T-helper 22 cell (primary cell): Measurements from ENCODE around the gene TMEM62.
"Not testable (repeated sequence)": the region's sequence is repeated elsewhere in the genome, so short reads cannot be mapped to it uniquely, and the experiment has no call there.

Experiments
- DNase-seq: peaks from one replicate; pipeline ENCODE4 v3.0.0-alpha.2; 2020; ENCODE audit warnings: low read depth

Gene TMEM62

DNA sequence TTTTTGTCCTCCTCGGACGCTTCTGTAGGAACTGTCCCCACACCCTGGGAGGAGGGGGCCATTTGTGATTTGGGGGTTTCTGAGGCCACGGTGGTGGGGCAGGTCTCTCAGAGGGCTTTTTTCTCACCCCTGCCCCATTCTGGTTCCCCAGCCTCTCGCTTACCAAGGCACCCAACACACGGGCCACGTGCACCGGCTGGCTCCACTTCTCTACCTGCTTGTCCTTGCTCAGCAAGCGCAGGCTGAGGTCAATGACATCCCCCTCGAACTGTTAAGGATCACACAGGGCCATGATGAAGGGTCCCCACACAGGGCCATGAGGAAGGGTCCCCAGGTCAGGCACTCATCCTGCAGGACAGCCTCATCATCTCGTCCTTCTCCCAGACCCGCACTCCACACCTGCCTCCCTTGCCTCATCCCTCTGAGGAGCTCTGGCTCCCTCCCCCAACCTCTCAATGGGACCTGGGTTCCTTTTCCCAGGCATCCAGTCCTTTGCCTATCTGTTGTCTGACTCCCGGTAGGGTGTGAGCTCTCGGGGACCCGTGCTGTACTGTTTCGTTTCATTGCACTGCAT, 76.9 kb downstream of the TMEM62 start:
- no peak for DNase-seq

DNA sequence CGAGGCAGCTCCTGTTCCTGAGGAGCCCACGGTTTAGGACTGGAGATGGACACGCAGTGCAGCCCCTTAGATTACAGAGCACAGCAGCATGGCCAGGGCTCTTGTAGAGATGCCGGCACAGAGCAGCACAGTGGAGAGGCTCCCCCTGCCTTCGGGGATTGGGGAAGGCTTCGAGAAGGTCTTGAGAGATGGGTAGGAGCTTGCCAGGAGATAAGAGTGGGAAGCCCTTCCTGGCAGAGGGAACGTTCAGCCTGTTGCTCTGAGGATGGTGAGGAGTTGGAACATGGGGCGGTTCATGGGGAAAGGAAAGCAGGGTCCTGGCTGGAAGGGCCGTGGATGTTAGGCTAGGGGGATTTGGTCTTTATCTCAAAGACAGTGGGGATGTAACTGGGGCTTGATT, 77.4 kb downstream of the TMEM62 start:
- DNase-seq, result no peak

DNA sequence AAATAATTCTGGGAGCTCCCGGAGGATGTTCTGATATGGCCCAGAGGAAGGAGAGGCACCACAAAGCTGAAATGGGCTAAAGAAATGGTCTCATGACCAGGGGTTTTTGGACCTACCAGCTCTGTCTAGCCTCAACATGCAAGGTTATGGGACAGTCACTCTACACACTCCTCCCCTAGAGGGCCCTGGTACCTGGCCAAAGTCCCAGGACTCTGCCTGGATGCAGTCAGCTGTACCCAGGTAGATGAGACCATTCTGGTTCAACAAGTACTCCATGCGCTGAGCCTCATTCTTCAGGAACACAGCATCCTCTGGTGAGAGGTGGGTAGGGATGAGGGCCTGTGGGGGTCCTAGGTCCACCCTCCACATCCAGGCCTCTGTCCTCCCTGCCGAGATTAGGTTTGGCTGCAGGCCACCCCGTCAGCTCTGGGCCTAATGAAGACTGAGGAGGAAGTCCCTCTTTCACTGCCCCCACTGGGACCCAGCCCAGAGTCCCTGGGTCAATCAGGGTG, 77.9 kb downstream of the TMEM62 start:
- no peak for DNase-seq

DNA sequence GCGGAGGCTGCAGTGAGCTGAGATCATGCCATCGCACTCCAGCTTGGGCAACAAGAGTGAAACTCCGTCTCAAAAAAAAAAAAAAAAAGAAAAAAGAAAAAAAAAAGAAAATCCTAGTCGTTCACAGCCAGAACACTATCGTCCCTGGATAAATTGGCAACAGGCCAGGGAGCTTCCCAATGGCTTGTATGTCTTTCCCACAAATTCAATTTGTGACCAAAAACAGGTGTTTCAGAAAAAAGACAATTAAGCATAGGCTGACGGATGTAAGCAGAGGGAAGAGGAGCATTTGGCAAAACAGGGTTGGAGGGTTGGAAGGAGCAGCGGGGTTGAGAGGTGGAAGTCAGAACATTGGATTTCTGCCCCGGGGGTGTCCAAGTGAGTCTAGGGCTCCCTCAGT, 78.9 kb downstream of the TMEM62 start:
- DNase-seq, result no peak

GRCh38 chr15:43212951-43213350, 79.6 kb downstream of the TMEM62 start:
- DNase-seq, result no peak

DNA sequence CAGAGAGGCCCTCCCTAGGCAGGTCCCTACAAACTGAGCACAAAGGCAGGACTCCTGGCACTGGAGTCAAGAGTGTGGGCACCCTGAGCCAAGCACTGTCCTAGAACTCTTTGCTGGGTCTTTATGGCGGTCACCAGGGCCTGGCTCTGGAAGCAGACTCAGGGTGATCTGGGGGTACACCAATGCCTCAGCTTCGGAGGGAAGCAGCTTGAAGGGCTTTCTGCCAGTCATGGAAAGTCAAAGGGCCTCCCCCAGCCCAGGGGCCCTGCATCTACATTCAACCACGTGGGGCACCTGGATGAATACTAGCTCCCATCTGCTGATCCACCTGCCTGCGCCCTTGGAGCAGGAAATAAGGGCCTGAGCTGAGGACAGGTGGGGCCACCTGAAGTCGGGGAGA, 80.1 kb downstream of the TMEM62 start:
- DNase-seq, result no peak

DNA sequence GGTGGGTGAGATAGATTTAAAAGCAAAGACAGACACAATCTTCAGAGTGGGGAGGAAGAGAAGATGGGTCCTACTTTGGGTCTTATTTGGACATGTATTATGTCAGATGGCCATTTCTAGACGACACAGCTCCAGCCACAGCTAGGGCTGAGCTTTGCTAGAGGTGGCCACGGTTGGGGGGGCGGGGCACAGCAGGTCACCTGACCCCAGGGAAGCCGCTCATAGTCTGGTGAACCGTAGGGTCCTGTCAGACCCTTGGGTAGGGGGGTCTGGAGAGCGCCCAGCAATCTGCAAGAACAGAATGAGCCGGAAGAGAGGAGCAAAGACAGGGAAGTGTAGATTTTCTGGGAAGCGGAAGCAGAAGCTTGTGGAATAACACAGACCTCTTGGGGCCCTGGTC, 80.8 kb downstream of the TMEM62 start:
- DNase-seq, result no peak

DNA sequence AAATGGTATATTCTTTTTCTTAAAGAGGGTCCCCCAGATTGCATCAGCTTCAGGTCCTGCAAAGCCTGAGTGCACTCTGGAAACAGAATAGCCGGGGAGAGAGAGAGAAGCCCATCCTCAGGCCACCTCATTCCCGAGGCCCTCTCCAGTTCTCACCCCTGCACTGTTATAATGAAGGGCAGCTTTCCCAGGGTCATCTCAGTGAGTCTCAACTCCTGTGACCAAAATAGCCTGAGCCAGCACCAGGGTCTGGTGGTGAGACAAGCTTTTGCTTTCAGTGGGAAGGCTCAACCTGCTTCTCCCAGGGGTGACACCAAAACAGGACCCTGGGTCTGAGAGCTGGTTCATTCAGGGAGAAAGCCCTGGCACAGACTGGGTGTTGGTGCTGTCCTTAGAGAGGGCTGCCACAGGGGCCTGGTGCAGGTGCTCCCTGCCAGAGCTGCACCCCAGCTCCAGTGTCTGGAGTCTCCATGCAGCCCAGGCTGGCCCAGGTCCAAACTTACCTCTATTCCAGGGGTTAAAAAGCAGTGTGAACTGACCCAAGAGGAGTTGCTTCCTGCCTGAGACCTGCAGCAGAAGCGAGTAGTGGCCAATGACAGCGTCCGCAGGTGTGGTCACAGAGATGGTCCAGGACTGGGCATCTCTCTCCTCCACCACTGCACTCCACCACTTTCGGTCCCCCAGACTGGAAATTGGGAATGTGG, 81.4 kb downstream of the TMEM62 start:
- no peak for DNase-seq

DNA sequence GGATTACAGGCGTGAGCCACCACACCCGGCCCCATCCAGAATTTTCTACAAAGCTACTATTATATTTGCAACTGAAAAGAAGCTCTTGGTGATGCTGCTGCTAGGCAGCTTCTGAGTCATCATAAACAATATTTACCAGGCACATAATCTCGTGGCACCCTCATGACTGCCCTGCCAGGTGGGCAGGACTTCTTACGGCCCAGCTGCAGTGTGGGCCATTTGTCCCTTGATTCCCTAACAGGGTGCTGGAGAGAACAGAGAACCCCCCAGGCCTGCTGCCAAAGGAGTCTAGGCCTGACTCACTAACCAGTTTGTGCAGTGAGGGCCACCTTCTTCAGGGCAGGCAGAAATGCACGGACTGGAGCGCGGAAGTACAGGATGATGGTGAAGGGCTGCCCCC, 82.6 kb downstream of the TMEM62 start:
- no peak for DNase-seq

- DNase-seq, result no peak
Observed at GRCh38 chr15:43218908-43219706, 85.7 kb downstream of the TMEM62 start.

GRCh38 chr15:43219929-43220928, 86.8 kb downstream of the TMEM62 start:
- DNase-seq, result no peak

DNA sequence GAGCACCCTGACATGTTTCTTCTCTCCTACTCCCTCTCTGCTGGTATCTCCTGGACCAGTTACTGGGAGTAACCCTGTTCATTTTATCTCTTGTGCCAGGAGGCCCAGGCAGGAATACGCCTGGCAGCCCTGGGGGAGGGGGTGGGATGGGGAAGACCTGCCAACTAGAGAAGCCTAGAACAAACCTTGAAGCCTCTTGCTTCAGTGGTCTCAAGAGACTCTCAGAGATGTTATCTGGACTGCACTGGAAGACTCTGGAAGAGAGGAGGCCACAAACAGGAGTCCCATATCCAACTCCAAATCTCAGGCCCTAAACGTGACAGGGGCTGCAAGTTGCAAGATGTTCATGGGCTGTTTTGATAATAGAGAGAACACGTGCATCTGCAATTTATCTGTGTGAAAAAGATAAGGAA, 87.6 kb downstream of the TMEM62 start, which contains the start of gene EPB42:
TSS of gene EPB42 (minus strand) at position 28 of the 413 bp plus-strand sequence. CDS start 193 bp downstream, outside the sequence.
- no peak for DNase-seq

- no peak for DNase-seq
Observed at GRCh38 chr15:43221422-43221821, 88.0 kb downstream of the TMEM62 start.

GRCh38 chr15:43225201-43225949, 92.0 kb downstream of the TMEM62 start:
- DNase-seq, result no peak

DNA sequence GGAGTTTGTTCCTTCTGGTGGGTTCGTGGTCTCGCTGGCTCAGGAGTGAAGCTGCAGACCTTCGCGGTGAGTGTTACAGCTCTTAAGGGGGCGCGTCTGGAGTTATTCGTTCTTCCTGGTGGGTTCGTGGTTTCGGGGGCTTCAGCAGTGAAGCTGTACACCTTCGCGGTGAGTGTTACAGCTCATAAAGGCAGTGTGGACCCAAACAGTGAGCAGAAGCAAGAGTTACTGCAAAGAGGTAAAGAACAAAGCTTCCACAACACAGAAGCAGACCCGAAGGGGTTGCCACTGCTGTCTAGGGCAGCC, 92.5 kb downstream of the TMEM62 start:
- not testable (repeated sequence) for DNase-seq

DNA sequence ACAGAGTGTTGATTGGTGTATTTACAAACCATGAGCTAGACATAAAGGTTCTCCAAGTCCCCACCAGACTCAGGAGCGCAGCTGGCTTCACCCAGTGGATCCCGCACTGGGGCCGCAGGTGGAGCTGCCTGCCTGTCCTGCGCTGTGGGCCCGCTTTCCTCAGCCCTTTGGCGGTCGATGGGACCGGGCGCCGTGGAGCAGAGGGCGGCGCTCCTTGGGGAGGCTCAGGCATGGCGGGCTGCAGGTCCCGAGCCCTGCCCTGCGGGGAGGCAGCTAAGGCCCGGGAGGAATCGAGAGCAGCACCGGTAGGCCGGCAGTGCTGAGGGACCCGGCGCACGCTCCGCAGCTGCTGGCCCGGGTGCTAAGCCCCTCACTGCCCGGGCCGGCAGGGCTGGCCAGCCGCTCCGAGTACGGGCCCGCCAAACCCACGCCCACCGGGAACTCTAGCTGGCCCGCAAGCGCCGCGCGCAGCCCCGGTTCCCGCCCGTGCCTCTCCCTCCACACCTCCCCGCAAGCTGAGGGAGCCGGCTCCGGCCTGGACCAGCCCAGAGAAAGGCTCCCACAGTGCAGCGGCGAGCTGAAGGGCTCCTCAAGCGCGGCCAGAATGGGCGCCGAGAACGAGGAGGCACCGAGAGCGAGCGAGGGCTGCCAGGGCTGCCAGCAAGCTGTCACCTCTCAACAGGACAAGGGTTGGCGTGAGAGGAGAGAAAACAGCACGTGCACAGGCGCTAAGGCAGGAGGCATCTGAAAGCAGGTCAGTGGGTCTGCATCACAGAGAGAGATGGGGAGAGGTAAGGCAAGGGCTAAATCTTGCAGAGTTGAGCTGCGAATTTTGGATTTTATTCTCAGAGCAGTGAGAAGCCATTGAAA, 93.3 kb downstream of the TMEM62 start:
- DNase-seq, result no peak

GRCh38 chr15:43229977-43230376, 96.6 kb downstream of the TMEM62 start:
- DNase-seq, result no peak

DNA sequence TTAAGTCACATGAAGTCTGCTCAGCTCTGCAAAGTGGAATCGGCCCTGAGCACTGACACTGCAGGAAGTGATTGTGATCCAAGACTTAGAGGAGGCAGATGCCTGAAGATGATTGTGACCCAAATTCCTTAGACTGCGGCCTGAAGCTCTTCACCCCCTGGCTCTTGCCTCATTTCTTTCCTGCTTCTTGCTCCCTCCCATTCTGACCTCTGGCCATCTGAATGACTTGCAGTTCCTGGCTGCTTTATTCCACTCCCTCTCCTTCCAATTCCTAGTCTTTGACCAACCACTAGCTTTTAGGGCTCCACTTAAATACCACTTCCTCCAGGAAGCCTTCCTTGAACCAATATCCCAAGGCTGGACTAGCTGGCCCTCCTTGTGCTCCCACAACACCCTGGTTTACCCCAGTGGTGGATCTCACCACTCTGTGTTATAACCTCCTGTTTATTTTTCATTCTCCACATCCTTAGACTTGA, 97.3 kb downstream of the TMEM62 start:
- DNase-seq, result no peak

DNA sequence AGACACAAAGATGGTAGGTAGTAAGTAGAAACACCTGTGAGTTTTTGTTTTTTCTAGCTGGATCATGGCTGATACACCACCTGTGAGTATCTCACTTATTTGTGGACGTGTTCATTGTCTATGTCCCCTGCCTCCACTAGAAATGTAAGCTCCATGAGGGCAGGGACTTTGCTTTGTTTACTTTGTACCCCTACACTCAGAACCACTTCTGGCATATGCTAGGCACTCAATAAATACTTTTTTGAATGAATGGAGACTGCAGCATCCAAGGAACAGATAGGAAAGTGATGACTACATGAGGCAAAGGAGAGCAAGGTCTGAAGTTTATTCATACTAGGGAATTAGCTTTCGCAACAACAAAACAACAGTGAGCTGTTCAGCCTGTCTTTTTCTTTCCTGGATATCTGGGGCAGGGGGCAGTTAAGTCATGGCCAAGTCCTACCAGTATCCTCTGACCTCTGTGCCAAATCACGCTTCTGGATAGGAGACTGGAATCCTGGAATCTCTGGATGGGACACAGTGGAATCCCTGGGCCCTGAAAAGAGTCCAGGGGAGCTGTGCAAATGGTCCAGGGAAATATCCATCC, 99.0 kb downstream of the TMEM62 start:
- DNase-seq, result no peak
